AML-193 (cell line): Measurements from ENCODE around the gene MYL10.
"Not testable (repeated sequence)": the region's sequence is repeated elsewhere in the genome, so short reads cannot be mapped to it uniquely, and the experiment has no call there.

Source experiments
- DNase-seq, 2 experiments: peaks; one replicate each; lab custom pipeline; 2025; lab: John Stamatoyannopoulos, UW

The MYL10 gene

DNA sequence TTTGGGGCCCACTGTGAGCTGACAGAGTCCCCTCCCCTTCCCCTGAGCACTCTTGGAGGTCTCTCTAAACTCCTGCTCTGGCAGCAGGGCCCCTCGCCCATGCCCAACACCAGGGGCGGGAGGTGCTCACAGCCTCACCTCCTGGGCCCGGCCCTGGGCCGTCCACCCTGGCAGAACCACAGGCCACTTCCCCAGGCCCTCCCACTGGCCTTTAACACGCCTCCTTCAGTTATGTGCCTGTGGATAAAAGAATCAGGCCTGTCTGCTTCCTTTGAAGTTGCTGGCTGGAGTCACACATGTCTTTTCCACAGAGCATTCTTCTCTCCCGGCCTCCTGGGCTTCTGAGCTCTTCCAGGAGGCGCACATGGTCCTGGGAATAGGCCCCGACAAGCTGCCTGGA is 10.2 kb downstream of the MYL10 start:
- no peak for DNase-seq

DNA sequence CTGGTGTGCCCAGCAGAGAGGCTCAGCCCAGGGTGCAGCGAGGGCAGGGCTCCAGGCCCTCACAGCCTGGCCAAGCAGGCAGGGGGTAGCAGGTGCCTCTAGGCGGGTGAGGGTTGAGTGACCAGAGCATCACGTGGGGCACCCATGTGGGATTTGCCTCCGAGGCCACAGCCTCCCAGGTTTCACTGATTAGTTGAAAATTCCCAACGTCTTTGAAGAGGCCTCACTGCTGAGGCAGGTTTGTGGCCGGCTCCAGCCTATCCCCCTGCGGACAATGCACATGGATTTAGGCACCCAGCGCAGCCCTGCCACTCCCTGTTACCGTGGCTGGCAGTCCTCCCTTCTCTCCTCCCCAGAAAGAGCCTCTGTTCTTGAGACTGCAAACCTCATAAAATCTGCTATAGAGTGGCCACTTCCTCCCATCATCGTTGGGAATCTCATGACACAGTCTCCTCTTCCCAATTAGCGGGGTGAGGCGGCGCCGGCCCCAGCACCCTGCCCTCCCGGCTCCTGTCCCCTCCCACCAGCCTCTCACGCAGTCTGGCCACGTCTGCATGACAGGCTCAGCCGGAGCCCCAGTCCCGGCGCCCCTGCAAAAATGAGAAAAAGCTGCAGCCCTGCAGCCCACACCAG is 10.8 kb downstream of the MYL10 start:
- DNase-seq = no peak

DNA sequence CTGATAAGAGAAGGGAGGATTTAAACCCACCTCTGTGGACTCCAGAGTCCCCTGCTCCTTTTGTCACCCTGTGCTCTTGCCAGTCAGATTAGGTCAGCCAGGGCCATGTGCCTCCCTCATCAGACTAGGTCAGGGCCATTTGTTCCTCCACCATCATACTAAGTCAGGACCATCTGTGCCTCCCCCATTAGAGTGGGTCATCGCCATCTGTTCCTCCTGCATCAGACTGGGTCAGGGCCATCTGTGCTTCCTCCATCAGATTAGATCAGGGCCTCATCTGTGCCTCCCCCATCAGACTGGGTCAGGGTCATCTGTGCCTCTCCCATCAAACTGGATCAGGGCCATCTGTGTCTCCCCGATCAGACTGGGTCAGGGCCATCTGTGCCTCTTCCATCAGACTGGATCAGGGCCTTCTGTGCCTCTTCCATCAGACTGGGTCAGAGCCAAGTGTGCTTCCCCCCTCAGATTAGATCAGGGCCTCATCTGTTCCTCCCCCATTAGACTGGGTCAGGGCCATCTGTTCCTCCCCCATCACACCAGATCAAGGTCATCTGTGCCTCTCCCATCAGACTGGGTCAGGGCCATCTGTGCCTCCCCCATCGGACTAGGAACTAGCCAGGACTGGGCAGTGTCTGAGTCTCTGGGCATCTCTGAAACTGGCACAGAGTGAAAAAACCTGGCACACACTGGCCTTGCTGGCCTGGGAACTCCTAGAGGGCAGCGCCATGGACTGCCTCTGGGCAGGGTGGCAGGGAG is 11.5 kb downstream of the MYL10 start:
- DNase-seq = no peak

DNA sequence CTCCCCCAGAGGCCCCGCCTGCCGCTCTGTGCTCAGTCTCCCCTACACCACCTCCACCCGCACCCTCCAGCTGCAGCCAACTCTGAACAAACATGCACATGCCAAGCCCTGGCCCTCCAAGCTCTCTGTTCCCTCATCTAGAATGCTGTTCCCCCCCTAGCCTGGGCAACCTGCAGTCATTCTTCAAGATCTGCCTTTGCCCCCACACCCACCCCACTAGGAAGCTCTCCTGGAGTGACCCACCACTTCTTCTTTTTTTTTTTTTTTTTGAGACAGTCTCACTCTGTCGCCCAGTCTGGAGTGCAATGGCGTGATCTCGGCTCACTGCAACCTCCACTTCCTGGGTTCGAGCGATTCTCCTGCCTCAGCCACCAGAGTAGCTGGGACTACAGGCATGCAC is 13.7 kb downstream of the MYL10 start:
- no peak for DNase-seq

DNA sequence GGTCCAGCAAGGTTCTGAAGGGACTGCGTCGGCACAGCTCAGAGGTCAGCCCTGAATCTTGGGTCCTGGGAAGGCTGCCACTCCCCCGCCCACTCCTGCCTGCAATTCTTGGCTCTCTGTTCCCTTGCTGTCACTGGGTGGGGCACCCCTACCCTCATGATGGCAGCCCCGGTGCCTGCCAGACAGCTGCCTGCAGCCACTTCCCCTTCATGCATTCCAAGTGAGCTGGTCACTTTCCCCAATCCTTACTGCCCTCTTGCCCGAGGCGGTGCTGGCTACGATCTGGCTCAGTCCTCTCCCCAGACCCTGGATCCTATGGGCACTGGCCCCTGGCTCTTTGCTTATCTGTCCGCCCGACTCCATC is 14.2 kb downstream of the MYL10 start:
- DNase-seq = no peak

DNA sequence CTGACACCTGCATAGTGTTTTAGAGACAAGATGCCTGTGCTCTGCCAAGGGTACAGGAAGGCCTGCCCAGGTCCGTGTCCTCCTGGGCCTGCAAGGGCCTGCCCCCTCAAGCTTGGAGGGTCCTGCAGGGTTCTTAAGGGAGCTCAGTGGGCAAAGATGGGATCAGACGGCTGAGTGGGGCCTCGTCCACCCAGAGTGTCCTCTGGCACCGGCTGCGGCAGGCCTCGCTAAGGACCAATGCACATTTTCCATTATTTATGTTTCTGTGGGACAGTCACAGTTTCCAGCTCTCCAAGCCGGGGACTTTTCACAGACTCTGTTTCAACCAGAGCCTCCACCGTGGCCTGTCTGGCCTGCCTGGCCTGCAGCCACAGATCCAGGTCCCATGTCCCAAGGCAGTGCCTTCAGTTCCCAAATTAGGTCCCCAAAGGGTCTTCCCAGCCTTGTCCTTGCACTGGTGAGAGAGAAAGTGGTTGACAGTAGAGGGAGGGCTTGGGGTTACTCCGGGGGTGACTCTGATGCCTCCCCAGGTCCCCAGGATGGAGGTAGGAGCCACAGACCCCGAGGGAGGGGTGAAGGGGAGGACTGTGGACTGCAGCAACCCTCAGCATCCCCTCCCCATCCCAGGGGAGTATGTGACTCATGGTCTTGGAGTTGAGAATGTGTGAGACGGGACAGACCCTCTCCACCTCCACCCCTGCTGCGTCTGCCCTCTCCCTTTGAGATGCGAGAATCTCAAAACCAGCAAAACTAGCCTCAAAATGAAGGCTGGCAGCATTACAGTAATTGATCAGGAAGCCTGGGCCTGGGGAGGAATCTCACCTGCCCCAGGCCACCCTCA is 14.8 kb downstream of the MYL10 start:
- no peak for DNase-seq

DNA sequence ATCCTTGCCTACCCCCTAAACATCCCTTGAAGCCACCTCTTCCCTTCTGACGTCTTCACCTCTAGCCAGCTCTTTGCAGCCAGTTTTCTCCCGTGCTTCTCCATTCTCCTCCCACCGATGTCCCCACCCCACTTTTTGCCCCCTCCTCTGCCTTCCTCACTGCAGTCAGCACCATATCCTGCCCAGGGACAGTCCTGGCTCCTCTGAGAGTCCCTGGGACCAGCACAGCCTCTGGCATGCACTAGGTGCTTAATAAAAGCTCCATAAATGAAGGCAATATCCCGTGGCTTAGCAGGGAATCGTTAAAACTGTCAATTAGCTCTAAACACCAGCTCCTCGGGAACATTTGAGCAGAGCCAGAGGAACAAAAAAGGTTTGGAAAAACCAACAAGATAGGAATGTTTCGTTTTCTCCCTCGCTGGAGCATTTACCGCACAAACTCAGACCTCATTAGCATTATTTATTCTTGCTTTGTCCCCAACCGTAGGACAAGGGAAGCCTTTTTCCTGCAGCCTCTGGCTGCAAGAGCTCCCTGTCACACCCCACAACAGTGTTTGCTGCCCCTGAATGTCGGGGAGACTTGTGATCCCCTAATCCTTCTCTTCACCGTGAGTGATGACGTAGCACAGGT is 16.1 kb downstream of the MYL10 start:
- no peak for DNase-seq

DNA sequence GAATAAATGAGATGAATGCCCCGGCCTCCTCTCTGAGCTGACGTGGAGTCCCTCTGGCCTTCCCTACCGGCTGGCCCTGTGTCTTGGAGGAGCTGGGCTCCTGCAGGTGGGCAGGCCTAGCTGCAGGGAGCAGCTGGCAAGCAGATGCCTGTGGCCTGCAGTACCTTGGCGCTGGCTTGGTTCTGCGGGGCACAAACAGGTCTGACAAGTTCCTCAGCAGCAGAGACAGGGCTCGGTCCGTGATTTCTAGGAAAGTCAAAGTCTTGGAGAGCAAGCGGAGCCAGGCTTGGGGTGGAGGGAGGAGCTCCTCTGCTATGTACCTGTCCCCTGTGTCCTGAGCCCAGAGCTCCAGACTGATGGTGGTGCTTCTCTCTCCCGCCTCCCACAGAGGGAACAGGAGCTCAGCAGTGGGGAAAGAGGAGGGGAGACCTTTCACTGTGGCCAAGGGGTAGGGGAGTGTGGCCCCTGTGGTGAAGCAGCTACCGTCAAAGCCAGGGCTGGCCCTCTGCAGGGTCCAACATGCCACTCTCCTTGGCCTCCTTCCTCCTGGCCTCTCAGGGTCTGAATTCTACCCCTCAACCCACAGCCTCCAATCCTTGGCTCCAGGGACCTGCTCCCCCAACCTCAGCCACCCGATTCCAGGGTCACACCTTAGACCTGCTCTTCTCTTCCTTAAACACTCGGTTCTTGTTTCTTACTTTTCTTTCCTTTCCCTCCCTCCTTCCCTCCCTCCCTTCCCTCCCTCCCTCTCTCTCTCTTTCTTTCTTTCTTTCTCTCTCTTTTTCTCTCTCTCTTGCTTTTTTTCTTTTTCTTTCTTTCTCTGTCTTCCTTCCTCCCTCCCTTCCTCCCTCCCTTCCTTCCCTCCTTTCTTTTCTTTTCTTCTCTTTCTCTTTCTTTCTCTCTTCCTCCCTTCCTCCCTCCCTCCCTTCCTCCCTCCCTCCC is 20.1 kb downstream of the MYL10 start:
- DNase-seq = no peak

DNA sequence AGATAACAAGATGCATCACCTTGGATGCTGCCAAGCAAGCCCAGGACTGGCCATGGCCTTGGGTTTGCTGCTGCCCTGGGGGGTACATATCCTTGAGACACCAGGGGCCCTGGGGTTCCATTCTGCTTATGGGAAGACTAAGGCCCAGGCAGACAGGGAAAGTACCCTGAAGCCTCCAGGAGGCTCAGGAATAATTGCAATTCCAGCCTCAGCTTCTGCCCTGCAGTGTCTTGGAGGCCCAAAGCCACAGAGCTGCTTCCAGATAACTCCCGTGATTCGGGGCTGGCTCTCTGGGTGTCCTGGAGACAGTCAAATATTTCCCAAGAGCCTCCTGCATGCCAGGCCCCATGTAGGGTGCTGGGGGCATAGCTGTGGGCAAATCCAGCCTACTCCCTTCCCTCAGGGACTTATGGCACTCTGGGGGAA is 22.6 kb downstream of the MYL10 start:
- DNase-seq = no peak

DNA sequence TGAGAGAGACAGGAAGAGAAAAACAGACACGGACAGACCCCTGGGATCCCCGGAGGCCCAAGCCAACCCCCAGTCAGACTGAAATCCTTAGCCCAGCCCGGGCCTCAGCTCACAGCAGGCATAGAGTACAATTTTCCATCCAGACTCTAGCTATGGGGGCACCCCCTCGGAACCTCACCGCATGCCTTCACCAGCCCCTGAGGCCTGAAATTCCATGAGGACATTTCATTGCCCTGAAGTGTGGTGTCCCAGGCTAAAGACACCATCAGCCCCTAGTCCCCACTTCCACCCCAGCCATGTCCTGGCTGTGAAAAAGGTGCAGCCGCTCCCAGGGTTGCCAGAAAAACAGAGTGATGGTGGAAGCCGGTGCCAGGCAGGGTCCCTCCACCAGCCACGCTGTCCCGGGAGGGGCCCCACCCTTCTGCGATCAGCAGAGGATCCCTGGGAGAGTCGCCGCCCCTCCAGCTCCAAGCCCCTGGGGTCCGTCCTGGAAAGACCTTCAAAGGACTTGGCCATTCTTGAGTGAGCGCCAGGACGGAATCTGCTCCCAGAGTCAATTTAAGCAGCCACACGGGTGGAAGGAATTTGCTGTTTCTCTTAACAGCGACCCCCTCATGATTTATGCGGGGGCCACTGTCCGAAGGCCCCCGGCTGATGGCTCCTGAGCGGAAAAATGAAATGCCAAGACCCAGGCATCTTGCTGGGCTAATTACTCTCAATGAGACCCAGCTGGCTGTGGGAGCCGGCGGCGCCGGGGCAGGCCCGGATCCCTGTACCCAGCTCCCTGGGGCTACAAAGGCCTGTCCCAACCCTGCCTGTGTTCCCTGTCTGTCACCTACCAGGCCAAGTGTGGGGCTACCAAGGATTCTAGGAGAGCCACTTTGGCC is 23.2 kb downstream of the MYL10 start:
- DNase-seq = no peak

DNA sequence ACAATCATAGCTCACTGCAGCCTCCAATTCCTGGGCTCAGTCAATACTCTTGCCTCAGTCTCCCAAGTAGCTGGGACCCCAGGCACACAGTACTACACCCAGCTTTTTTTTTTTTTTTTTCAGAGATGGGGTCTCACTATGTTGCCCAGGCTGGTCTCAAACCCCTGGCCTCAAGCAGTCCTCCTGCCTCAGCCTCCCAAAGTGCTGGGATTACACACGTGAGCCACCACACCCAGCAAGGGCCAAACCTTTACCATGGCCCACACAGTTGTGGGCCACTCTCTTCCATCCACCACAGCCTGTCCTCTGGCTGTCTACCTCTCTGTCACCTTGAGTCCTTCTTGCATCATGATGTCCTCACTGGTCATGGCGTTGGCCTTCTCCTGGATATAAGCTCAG is 24.2 kb downstream of the MYL10 start:
- not testable (repeated sequence) for DNase-seq

DNA sequence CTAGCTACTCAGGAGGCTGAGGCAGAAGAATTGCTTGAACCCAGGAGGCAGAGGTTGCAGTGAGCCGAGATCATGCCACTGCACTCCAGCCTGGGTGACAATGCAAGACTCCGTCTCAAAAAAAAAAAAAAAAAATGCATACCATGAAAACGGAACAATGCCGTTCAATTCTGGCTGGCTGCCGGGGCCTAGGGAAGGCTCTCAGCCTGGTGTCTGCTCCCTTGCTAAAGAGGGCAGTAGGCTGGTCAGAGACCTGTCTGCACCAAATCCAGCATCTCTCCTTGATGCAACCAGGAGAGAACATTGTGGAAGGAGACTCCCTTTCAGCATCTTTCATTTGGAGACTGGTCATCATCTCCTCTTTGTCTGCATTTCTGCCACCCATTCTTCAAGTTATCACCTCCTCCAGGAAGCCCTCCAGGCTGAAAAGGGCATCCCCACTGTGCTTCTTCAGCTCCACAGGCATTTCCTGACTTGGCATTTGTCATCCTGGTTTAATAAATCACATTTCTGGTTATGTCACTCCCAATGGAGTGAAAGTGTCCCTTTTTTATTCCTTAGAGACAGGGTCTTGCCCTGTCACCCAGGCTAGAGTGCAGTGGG is 24.7 kb downstream of the MYL10 start:
- DNase-seq = no peak

DNA sequence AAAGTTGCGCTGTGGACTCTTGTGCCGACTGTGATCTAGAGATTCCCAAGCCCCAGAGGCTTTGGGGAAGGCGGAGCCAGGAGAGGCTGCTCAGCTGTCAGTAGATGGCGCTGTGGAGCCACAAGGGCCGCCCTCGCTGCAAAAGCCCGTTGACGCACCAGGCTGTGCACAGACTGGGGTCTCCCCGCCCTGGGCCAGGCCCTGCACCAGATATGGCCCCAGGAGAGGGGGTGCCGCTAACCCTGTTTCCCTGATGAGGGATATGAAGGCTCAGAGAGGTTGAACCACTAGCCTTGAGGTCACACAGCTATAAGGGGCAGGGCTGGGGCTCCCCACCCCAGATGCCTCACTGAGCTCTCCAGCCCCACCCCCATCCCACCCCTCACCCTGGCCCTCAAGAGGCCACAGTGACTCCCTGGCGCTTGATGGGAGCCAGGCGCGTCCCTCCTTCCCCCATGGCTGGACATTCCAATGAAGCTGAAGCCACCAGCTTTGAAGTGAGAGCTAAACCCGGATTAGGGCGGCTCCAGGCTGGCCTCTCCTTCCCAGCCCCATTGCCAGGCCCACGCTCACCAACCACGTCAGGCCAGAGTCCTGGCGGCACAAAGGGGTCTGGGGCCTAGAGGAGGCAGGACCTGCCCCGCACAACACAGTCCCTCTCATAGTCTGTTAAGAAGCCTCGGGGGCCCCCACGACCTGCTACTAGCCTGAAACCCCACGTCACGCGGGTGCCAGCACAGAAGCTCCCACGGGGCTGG is 26.4 kb downstream of the MYL10 start:
- DNase-seq = peak; percentile 26 to 55

DNA sequence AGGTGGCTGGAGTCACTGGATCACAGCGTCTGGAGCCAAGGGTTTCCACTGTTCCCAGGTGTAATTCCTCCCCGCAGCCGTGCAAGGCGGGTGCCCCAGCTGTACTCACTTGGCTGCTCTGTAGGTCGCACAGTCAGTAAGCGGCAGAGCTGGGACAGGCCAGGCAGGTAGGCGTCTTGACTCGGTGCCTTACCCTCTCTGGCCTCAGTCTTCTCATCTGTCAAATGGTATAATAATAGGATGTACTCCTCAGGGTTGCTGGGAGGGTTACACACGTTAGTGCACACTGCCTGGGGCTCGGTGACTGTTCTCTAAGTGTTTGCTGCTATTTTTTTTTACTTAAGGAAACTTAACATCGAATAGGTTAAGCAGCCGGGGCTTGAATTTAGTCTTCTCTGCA is 27.0 kb downstream of the MYL10 start:
- no peak for DNase-seq

DNA sequence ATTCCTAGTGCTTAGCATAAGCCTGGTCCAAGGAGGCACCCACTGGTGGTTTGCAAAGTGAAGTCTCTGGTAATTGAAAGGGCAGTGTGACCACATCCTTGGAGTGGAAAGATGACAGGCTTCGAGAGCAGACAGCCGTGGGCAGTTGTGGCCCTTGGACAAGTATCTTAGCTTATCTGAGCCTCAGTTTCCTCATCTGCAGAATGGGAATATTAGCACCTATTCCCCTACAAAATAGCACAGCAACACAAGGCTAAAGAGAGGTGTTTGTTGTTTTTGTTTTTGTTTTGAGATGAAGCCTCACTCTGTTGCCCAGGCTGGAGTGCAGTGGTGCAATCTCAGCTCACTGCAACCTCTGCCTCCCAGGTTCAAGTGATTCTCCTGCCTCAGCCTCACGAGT is 29.3 kb downstream of the MYL10 start:
- DNase-seq = no peak

DNA sequence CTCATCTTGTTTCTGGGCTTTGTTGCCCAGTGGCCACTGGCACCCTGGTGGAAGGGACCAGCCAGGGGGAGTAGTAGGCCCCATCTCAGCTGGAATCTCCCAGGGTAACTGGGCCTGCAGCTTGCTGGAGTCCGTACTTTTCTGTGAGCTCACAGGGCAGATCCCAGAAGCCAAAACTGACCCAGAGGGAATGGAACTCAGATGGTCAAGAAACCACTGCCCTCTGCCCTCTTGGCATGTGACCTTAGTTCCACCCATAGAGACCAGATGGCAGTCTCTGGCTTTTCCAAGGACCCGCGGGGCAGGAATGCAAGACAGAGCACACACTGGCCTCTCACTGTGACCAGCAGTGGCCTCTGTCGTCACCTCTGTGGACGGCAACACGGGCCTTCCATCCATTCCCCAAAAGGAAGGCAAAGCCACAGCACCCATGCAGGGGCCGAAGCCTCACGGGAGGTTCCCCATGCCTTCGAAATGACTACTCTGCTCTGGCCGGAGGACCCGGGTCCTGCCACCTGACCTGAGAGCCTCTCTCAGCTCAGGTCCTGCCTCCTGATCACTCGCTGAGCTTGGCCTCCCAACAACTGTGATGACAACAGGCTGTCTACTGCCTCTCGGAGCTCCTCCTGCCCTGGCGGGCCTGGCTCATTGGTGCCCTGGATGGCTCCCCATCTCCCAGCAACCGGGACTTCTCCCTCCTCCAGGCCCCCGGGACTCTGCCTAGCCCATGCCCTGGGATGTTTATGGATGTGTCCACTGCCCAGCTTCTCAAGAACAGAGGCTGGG is 29.9 kb downstream of the MYL10 start:
- no peak for DNase-seq

DNA sequence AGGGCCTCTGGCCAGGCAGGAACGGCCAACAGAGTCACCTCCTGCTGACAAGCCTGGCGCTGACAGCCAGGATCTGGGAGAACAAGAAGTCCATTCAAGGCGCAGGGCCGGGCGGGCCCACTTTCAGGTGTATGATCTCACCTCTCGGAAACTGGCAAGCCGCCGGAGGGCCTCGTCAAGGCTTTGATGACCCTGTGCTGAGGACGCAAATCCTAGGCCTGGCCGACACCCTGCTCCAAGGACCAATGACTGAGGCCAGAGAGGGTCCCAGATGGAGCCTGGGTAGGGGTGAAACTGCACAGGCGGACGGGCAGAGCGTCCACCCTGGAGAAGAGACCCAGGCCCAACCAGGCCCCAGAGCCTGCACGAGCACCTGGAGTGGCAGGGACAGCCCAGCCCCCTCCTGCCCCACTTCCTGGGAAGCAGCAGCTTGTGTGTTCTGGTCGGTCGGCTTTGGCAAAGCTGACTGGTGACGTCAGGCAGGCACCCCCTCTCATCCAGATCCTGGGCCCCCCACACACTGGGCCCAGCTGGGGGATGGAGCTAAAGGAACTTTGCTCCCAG is 30.6 kb downstream of the MYL10 start:
- no peak for DNase-seq

DNA sequence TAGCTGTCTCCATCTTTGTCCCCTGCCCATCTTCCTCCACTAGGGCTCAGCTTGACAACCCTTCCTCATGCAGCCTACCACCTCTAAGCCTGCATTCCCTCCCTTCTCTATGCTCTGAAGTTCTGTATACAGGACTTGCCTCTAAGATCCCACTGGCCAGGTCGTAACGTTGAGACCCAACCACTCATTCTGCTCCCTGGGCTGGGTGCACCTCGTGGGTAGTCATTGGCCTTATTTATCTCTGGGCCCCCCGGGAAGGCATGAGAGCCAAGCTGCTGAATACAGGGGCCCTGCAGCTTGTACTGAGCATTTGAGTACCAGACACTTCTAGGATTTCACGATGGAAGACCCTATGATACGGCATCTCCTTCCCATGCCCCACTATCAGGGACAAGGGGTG is 31.2 kb downstream of the MYL10 start:
- DNase-seq = no peak
